Measurements from ENCODE around the gene ATP6V1G1. TPM values are rescaled to one million over a fixed set of nuclear protein-coding genes. Genes with fewer than 3 reads are reported as not detected.

The ATP6V1G1 gene
- total and polyA plus RNA-seq, 2 experiments from 2014 or later = 166 to 509 TPM

DNA sequence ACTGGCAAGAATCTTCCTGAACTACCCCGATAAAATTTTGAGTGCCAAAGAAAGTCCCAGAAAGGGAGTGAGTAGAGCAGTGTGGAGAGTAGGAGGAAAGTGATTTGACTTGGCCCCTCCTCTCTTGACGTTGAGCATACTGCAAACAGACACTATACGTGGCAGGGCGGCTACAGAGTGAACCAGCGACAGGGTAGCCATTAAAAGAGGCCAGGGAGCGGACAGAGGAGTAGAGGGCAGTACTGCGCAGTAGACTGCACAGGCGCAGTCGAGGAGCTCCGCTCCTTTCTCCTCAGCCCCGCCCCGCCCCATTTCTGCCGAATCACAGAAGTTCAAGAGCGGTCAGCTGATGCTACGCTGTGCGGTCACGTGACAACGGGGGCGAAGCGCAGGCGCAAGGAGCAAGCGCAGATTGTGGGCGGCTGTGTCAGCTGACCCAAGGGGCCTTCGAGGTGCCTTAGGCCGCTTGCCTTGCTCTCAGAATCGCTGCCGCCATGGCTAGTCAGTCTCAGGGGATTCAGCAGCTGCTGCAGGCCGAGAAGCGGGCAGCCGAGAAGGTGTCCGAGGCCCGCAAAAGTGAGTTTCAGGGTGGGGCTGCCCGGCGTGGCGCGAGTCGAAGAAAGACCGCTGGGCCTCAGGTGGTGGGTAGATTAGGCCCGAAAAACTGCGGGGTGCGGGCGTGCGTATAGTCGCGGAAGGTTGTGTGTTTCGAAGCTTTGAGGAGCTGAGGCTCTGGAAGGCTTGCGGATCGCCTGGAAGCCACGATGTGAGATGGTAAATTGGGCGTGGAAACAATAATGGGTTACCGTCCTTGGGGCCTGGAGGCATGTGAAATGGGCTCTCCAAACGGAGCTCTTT lies at the start of gene ATP6V1G1 (continued):
- TF ChIP-seq, protein P1, sequence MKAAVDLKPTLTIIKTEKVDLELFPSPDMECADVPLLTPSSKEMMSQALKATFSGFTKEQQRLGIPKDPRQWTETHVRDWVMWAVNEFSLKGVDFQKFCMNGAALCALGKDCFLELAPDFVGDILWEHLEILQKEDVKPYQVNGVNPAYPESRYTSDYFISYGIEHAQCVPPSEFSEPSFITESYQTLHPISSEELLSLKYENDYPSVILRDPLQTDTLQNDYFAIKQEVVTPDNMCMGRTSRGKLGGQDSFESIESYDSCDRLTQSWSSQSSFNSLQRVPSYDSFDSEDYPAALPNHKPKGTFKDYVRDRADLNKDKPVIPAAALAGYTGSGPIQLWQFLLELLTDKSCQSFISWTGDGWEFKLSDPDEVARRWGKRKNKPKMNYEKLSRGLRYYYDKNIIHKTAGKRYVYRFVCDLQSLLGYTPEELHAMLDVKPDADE (IDR thresholded peaks at IDR 0.05) = peak; percentile 53; the same call in 1 of the 2 replicates

DNA sequence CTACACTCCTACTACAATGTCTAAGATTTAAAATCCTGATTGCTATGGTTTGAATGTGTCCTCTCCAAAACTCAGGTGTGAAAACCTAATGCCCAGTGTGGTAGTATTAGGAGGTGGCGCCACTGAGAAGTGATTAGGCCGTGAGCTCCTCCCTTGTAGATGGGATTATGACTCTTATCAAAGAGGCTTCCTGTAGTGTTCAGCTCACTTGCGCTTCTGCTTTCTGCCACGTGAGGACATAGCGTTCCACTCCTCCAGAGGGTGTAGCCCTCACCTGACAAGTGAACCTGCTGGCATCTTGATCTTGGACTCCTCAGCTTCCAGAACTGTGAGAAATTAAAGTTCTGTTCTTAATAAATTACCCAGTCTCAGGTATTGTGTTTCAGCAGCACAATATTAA lies 49.3 kb upstream of the ATP6V1G1 start:
- Histone ChIP-seq H3K4me2 (no peak overlapping the region), H2AFZ (no peak overlapping the region), H4K20me1 (replicated peaks; ENCODE audit: insufficient read depth) (no peaks in the 10 kb centered on the region), H3K4me1 (ENCODE audit: insufficient read depth) (no peaks in the 10 kb centered on the region; the same call in 1 of the 2 replicates), H3K27me3 (ENCODE audit: insufficient read depth) (no peaks in the 10 kb centered on the region), H3K4me3 (no peak overlapping the region), H3K79me2 (replicated peaks; ENCODE audit: insufficient read depth) (no peaks in the 10 kb centered on the region), H3K27ac (ENCODE audit: low read depth) (no peak overlapping the region), H3F3A (replicated peaks; ENCODE audit: low read depth) (no peaks in the 10 kb centered on the region), H3K9me2 (ENCODE audit: insufficient read depth) (no peaks in the 10 kb centered on the region), H3K36me3 (ENCODE audit: insufficient read depth) (no peaks in the 10 kb centered on the region)
- Mint-ChIP-seq H3K4me3 (no peak overlapping the region), H3K36me3 (ENCODE audit: low read depth) (no peaks in the 10 kb centered on the region), H3K4me1 (peaks cover 15% of the 10 kb centered on the region), H3K9me3 (no peaks in the 10 kb centered on the region), H3K27ac (no peak overlapping the region; the same call in 1 of the 2 replicates), H3K27me3 (ENCODE audit: insufficient read depth, low read depth, poor library complexity) (peaks cover 2% of the 10 kb centered on the region)
- ATAC-seq (peak; percentile 99), DNase-seq (ENCODE audit: low spot score) (peak; percentile 89)
- TF ChIP-seq, protein P2, sequence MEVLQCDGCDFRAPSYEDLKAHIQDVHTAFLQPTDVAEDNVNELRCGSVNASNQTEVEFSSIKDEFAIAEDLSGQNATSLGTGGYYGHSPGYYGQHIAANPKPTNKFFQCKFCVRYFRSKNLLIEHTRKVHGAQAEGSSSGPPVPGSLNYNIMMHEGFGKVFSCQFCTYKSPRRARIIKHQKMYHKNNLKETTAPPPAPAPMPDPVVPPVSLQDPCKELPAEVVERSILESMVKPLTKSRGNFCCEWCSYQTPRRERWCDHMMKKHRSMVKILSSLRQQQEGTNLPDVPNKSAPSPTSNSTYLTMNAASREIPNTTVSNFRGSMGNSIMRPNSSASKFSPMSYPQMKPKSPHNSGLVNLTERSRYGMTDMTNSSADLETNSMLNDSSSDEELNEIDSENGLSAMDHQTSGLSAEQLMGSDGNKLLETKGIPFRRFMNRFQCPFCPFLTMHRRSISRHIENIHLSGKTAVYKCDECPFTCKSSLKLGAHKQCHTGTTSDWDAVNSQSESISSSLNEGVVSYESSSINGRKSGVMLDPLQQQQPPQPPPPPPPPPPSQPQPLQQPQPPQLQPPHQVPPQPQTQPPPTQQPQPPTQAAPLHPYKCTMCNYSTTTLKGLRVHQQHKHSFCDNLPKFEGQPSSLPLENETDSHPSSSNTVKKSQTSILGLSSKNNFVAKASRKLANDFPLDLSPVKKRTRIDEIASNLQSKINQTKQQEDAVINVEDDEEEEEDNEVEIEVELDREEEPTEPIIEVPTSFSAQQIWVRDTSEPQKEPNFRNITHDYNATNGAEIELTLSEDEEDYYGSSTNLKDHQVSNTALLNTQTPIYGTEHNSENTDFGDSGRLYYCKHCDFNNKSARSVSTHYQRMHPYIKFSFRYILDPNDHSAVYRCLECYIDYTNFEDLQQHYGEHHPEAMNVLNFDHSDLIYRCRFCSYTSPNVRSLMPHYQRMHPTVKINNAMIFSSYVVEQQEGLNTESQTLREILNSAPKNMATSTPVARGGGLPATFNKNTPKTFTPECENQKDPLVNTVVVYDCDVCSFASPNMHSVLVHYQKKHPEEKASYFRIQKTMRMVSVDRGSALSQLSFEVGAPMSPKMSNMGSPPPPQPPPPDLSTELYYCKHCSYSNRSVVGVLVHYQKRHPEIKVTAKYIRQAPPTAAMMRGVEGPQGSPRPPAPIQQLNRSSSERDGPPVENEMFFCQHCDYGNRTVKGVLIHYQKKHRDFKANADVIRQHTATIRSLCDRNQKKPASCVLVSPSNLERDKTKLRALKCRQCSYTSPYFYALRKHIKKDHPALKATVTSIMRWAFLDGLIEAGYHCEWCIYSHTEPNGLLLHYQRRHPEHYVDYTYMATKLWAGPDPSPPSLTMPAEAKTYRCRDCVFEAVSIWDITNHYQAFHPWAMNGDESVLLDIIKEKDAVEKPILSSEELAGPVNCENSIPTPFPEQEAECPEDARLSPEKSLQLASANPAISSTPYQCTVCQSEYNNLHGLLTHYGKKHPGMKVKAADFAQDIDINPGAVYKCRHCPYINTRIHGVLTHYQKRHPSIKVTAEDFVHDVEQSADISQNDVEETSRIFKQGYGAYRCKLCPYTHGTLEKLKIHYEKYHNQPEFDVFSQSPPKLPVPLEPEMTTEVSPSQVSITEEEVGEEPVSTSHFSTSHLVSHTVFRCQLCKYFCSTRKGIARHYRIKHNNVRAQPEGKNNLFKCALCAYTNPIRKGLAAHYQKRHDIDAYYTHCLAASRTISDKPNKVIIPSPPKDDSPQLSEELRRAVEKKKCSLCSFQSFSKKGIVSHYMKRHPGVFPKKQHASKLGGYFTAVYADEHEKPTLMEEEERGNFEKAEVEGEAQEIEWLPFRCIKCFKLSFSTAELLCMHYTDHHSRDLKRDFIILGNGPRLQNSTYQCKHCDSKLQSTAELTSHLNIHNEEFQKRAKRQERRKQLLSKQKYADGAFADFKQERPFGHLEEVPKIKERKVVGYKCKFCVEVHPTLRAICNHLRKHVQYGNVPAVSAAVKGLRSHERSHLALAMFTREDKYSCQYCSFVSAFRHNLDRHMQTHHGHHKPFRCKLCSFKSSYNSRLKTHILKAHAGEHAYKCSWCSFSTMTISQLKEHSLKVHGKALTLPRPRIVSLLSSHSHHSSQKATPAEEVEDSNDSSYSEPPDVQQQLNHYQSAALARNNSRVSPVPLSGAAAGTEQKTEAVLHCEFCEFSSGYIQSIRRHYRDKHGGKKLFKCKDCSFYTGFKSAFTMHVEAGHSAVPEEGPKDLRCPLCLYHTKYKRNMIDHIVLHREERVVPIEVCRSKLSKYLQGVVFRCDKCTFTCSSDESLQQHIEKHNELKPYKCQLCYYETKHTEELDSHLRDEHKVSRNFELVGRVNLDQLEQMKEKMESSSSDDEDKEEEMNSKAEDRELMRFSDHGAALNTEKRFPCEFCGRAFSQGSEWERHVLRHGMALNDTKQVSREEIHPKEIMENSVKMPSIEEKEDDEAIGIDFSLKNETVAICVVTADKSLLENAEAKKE (CRISPR knock-in tag; IDR thresholded peaks at IDR 0.05) = 0 out of 2 replicates have a peak, but pooled peaks have one; percentile 31
- TF ChIP-seq ZNF331 (CRISPR knock-in tag; IDR thresholded peaks at IDR 0.05; ENCODE audit: low read depth) = no peak
- TF ChIP-seq CREB1 (CRISPR knock-in tag; IDR thresholded peaks at IDR 0.05; ENCODE audit: low read depth) = 0 out of 2 replicates have a peak, but pooled peaks have one; percentile 13
- TF ChIP-seq, protein P1 (IDR thresholded peaks at IDR 0.05) = no peak
- TF ChIP-seq, protein P3, sequence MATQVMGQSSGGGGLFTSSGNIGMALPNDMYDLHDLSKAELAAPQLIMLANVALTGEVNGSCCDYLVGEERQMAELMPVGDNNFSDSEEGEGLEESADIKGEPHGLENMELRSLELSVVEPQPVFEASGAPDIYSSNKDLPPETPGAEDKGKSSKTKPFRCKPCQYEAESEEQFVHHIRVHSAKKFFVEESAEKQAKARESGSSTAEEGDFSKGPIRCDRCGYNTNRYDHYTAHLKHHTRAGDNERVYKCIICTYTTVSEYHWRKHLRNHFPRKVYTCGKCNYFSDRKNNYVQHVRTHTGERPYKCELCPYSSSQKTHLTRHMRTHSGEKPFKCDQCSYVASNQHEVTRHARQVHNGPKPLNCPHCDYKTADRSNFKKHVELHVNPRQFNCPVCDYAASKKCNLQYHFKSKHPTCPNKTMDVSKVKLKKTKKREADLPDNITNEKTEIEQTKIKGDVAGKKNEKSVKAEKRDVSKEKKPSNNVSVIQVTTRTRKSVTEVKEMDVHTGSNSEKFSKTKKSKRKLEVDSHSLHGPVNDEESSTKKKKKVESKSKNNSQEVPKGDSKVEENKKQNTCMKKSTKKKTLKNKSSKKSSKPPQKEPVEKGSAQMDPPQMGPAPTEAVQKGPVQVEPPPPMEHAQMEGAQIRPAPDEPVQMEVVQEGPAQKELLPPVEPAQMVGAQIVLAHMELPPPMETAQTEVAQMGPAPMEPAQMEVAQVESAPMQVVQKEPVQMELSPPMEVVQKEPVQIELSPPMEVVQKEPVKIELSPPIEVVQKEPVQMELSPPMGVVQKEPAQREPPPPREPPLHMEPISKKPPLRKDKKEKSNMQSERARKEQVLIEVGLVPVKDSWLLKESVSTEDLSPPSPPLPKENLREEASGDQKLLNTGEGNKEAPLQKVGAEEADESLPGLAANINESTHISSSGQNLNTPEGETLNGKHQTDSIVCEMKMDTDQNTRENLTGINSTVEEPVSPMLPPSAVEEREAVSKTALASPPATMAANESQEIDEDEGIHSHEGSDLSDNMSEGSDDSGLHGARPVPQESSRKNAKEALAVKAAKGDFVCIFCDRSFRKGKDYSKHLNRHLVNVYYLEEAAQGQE (IDR thresholded peaks at IDR 0.05; ENCODE audit: unreplicated experiment) = no peak
- no peak for TF ChIP-seq POLR2AphosphoS5 (IDR thresholded peaks at IDR 0.05; ENCODE audit: low read depth)
- TF ChIP-seq ZNF114 (CRISPR knock-in tag; IDR thresholded peaks at IDR 0.05) = no peak
- TF ChIP-seq NANOG (IDR thresholded peaks at IDR 0.05; ENCODE audit: borderline replicate concordance) = no peak
- no peak for TF ChIP-seq JUNB (IDR thresholded peaks at IDR 0.05; ENCODE audit: unreplicated experiment)
- TF ChIP-seq STAT1 (IDR thresholded peaks at IDR 0.05; ENCODE audit: unreplicated experiment) = no peak
- no peak for TF ChIP-seq EZH2phosphoT487 (IDR thresholded peaks at IDR 0.05; ENCODE audit: unreplicated experiment)
